ENCODE data around the gene FOXL3. TPM values are rescaled to one million over a fixed set of nuclear protein-coding genes. Genes with fewer than 3 reads are reported as not detected.

The FOXL3 gene
- total and polyA plus RNA-seq, 2 donors (not counting 1 experiment from before 2014, with no cell fraction given): not detected

GRCh38 chr7:303884-304573 lies 14.1 kb downstream of the FOXL3 start:
- H3K79me2 ChIP-seq (ENCODE audit: control insufficient read depth, insufficient read depth, low read length): no peaks in the 10 kb centered on the region
- H3K4me2 ChIP-seq (replicated peaks; ENCODE audit: low read depth, low read length, poor library complexity, severe bottlenecking): no peak overlapping the region
- H4K20me1 ChIP-seq (ENCODE audit: control insufficient read depth, insufficient read depth, low read length, poor library complexity, severe bottlenecking): no peaks in the 10 kb centered on the region
- Mint-ChIP-seq H3K27me3 (peaks cover 3% of the 10 kb centered on the region), H3K4me1 (no peaks in the 10 kb centered on the region), H3K27ac (no peak overlapping the region), H3K4me3 (no peak overlapping the region), H3K9me3 (ENCODE audit: insufficient read depth) (peaks cover 11% of the 10 kb centered on the region)
- H3K36me3 ChIP-seq (replicated peaks in 1 of 2; ENCODE audit: control extremely low read depth in 1 of 2, control insufficient read depth in 1 of 2, extremely low read depth in 1 of 2, insufficient read depth in 2 of 2, low read length in 1 of 2): no peaks in the 10 kb centered on the region
- TF ChIP-seq CTCF (IDR thresholded peaks at IDR 0.05) (no peak), EZH2 (IDR thresholded peaks at IDR 0.05; ENCODE audit: borderline replicate concordance, insufficient read depth, low read depth, low read length, poor library complexity, severe bottlenecking) (no peak)
- H2AFZ ChIP-seq (ENCODE audit: insufficient read depth, low read depth, low read length, poor library complexity, severe bottlenecking): no peak overlapping the region
- no peaks in the 10 kb centered on the region for H3K27me3 ChIP-seq (replicated peaks in 1 of 4; ENCODE audit: control extremely low read depth in 1 of 4, control insufficient read depth in 3 of 4, insufficient read depth in 4 of 4, low read length in 3 of 4)
- 90% methylated on average over 22 of the region's 24 CpGs for WGBS (ENCODE audit: insufficient coverage)
- H3K4me1 ChIP-seq (ENCODE audit: control insufficient read depth in 2 of 2, insufficient read depth in 2 of 2, low read length in 2 of 2): no peaks in the 10 kb centered on the region
- no peak overlapping the region for H3K4me3 ChIP-seq (ENCODE audit: control extremely low read depth in 1 of 5, extremely low read depth in 1 of 5, insufficient read depth in 1 of 5, low read depth in 2 of 5, low read length in 4 of 5)
- no peak overlapping the region for H3K9ac ChIP-seq (ENCODE audit: low read length)
- no peak overlapping the region for H3K27ac ChIP-seq (ENCODE audit: low read length in 2 of 2)
- CTCF ChIA-PET: no interaction called here
- intact Hi-C loops (cut with micrococcal nuclease): no loop called here
- DNase-seq: no peak
- peaks cover 0 to 27% (median 5%) of the 10 kb centered on the region in 3 donors for H3K9me3 ChIP-seq (ENCODE audit: control extremely low read depth in 1 of 3, control insufficient read depth in 2 of 3, insufficient read depth in 1 of 3, low read length in 2 of 3)
- POLR2A ChIA-PET: no interaction called here
- ATAC-seq (ENCODE audit: low read depth): no peak

- no peak overlapping the region for H2AFZ ChIP-seq (ENCODE audit: insufficient read depth, low read depth, low read length, poor library complexity, severe bottlenecking)
- Mint-ChIP-seq H3K27ac (no peak overlapping the region), H3K27me3 (peaks cover 8% of the 10 kb centered on the region), H3K9me3 (ENCODE audit: insufficient read depth) (peaks cover 11% of the 10 kb centered on the region), H3K4me1 (no peaks in the 10 kb centered on the region), H3K4me3 (no peak overlapping the region)
- H3K9me3 ChIP-seq (ENCODE audit: control extremely low read depth in 1 of 3, control insufficient read depth in 2 of 3, insufficient read depth in 1 of 3, low read length in 2 of 3): peaks cover 0 to 33% (median 5%) of the 10 kb centered on the region in 3 donors
- WGBS (ENCODE audit: insufficient coverage): 89% methylated on average over 17 of the region's 19 CpGs
- POLR2A ChIA-PET: no interaction called here
- no peaks in the 10 kb centered on the region for H4K20me1 ChIP-seq (ENCODE audit: control insufficient read depth, insufficient read depth, low read length, poor library complexity, severe bottlenecking)
- no peaks in the 10 kb centered on the region for H3K27me3 ChIP-seq (replicated peaks in 1 of 4; ENCODE audit: control extremely low read depth in 1 of 4, control insufficient read depth in 3 of 4, insufficient read depth in 4 of 4, low read length in 3 of 4)
- H3K4me2 ChIP-seq (replicated peaks; ENCODE audit: low read depth, low read length, poor library complexity, severe bottlenecking): no peak overlapping the region
- intact Hi-C loops (cut with micrococcal nuclease): no loop called here
- no peak overlapping the region for H3K27ac ChIP-seq (ENCODE audit: low read length in 2 of 2)
- TF ChIP-seq CTCF (IDR thresholded peaks at IDR 0.05) (no peak), EZH2 (IDR thresholded peaks at IDR 0.05; ENCODE audit: borderline replicate concordance, insufficient read depth, low read depth, low read length, poor library complexity, severe bottlenecking) (no peak)
- DNase-seq (no peak), ATAC-seq (ENCODE audit: low read depth) (no peak)
- no peak overlapping the region for H3K9ac ChIP-seq (ENCODE audit: low read length)
- CTCF ChIA-PET: no interaction called here
- H3K36me3 ChIP-seq (replicated peaks in 1 of 2; ENCODE audit: control extremely low read depth in 1 of 2, control insufficient read depth in 1 of 2, extremely low read depth in 1 of 2, insufficient read depth in 2 of 2, low read length in 1 of 2): no peaks in the 10 kb centered on the region
- H3K4me1 ChIP-seq (ENCODE audit: control insufficient read depth in 2 of 2, insufficient read depth in 2 of 2, low read length in 2 of 2): no peaks in the 10 kb centered on the region
- no peaks in the 10 kb centered on the region for H3K79me2 ChIP-seq (ENCODE audit: control insufficient read depth, insufficient read depth, low read length)
- no peak overlapping the region for H3K4me3 ChIP-seq (ENCODE audit: control extremely low read depth in 1 of 5, extremely low read depth in 1 of 5, insufficient read depth in 1 of 5, low read depth in 2 of 5, low read length in 4 of 5)
Measured at GRCh38 chr7:304574-305409, 14.8 kb downstream of the FOXL3 start.
